GM21528 (cell line): ENCODE measurements around the gene NDUFAF7.
"Not testable (repeated sequence)": the region's sequence is repeated elsewhere in the genome, so short reads cannot be mapped to it uniquely, and the experiment has no call there.

Experiments used
- ATAC-seq: cut with Tn5 transposase; IDR thresholded peaks from one replicate; pipeline ENCODE4 v1.9.1; 2021; ENCODE audit warnings: mild to moderate bottlenecking, moderate library complexity; ENCODE audit not compliant: unreplicated experiment, low FRiP score

The NDUFAF7 gene, protein sequence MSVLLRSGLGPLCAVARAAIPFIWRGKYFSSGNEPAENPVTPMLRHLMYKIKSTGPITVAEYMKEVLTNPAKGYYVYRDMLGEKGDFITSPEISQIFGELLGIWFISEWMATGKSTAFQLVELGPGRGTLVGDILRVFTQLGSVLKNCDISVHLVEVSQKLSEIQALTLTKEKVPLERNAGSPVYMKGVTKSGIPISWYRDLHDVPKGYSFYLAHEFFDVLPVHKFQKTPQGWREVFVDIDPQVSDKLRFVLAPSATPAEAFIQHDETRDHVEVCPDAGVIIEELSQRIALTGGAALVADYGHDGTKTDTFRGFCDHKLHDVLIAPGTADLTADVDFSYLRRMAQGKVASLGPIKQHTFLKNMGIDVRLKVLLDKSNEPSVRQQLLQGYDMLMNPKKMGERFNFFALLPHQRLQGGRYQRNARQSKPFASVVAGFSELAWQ

DNA sequence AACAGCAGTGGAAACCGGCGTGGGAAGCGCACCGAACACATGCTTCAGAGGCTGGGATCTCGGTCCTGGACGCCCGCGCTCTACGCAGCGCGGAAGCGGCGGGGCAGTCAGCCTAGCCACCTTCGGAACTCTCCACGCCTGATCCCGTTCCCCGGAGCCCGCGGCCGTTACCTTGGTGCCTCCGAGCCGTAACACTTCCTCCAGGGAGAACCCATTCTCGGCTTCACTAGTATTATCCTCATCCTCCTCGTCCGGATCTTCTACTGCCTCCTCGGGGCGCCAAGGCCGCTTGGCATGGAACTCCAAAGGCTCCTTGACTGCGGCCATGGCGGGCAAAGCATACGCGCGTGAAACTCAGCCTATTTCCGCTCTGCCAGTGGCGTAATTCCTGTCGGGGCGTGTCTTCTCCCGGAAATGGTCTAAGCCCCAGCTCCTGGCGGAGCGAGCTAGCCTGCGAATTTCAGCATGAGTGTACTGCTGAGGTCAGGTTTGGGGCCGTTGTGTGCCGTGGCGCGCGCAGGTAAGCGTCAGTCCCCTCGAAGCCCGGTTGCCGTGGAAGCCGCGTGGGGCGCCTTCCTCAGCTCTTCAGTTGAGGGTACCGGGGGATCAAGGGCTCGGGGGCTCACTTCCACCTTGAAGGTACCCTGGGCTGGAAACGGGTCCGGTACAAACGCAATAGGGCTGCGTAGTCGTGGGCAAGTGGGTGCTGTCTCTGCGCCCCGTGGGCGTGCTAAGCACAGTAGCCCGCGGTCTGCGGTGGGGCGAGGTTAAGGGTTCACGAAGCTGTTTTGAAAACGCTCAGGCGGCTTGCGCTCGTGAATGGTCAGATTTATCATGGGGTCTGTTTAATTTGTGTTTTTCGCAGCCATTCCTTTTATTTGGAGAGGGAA, at the start of gene NDUFAF7, which contains the start of gene CEBPZ:
Gene NDUFAF7, plus strand, starts transcription at position 418 of the 890 bp plus-strand sequence. Its CDS starts 48 bp downstream, at position 466.
Gene CEBPZ, minus strand, starts transcription at position 356 of the 890 bp plus-strand sequence. Its CDS starts 29 bp downstream, at position 327.
- ATAC-seq, result peak; percentile 91

DNA sequence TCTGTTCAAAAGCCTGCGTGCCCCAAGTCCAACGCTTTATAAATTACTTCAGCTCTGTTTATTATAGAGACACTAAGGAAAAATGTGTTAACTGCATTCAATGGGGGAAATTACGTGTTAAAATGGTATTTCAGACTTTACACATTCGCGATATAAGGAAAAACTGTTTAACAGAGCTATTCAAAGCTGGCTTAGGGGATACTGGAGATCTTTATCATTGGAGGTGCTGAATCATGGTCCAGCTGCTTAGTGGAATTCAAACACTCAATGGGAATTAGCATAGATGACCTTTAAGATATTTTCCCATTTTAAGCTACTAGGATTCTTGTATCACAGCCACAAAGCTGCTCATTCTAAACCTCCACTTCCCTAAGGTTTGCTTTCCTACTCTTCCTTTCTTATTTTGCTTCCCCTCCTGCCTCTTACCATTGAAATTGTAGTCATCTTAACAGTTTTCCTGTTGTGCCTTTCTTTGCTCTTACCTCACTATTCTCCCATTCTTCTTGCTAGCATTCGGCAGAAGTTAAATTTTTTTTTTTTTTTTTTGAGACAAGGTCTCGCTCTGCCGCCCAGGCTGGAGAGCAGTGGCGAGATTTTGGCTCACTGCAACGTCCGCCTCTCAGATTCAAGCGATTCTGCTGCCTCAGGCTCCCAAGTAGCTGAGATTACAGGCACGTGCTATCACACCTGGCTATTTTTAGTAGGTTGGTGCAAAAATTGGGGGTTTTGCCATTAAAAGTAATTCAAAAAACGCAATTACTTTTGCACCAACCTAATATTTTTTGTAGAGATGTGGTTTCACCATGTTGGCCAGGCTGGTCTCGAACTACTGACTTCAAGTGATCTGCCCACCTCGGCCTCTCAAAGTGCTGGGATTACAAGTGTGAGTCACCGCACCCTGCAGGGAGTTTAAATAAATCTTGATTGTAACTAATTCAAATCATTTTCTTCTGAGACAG, 49.5 kb upstream of the NDUFAF7 start:
- no peak for ATAC-seq

DNA sequence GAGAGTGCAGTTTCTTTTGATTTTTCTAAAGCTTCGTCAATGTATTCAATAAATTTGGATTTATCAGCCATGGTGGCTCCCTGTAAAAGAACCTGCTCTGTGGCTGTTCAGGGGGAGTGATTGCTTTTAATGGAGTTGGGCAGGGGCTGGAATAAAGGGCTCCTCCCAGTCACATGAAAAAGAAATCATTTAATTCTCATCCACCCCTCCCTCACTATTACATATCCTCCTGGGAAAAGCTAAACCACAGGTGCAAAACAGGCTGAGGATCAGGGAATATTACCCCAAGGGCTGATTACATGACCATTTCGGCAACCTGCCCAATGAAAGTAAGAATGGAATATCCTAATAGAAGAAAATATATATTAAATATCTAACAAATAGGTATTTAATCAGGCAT, 42.9 kb upstream of the NDUFAF7 start, which contains the start of gene SULT6B1:
Gene SULT6B1, minus strand, starts transcription at position 101 of the 400 bp plus-strand sequence. Its CDS starts 30 bp downstream, at position 71.
- ATAC-seq, result no peak

DNA sequence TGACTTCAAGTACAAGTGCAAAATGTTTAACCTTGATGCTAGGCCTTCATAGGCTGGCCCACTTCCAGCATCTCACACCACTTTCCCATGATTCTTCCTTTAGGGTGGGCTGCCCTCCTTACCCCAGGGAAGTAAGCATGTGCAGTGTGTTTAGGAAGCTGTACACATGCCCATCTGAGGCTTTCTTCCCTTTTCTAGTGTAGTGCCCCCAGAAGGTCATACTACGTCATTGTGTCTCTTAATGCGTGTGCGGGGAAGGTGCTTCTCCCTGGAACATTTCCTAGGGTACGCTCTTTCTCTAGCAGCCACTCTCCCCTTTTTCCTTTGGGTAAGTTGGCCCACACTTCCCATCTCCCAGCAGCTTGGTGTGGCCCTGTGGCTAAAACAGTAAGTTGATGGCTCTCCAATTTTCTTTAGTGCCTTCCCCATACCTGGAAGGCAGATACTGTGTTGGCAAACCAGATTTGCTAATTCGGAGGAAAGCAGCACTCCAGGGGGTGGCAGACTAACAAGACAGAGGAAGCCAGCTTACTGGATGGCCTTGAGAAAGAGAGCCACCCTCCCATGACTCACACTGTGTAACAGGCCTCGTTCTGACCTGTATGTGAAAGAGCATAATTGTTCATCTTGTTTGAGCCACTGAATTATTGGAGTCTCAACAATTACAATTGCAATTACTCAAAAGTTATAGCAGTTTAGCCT, 41.9 kb upstream of the NDUFAF7 start:
- ATAC-seq, result no peak

DNA sequence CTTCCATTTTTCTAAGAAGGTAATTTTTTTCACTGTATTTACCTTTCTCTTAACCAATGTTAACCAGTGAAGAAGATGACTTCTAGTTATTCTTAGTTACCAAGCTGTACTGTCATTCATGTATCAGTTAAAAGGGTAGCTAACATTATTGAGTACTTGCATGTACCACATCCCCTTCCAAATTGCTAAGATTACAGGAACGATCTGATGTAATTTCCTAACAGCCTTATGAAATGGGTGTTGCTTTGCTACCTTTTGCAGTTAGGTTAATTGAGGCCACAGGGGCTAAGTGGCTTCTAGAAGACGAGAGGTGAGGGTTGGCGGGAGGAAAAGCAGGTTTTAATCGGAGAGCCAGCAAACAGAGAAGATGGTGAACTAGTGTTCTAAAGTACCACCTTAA, 41.2 kb upstream of the NDUFAF7 start:
- ATAC-seq, result no peak

DNA sequence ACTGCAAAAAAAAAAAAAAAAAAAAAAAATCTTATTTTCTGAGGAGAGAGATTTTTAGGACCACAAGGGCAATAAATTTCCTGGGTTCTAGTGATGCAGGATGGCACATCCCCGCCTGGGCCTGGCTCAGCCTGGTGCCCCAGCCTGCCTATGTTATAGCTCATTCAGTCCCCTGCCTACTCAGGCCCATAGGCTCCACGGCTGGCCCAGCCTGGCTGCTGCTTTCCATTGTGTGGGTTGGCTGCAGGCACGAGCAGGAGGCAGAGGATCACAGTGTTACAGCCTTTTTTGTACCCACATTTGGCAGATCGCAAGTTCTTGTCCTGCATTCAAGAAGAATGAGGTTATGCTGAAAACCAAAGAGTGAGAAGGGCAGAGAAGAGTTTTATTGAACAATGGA, 40.2 kb upstream of the NDUFAF7 start:
- no peak for ATAC-seq

DNA sequence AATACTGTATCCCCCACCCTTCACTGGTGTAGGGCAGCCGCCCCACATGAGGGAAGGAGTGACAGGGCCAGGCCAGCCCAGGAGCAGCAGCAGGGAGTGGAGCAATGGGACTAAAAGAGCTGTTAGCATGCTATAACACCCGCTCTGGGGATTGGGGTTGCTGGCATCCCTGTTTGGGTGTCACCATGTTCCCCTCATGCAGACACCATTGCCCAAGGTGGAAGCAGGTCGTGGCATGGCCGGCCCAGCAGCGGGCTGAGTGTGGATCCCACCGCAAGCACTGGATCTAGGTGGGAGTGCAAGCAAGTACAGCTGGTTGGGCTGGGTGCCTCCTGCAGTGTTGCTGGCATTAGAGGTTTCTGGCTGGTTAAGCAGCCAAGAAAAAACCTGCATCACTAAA, 39.7 kb upstream of the NDUFAF7 start:
- ATAC-seq, result no peak

DNA sequence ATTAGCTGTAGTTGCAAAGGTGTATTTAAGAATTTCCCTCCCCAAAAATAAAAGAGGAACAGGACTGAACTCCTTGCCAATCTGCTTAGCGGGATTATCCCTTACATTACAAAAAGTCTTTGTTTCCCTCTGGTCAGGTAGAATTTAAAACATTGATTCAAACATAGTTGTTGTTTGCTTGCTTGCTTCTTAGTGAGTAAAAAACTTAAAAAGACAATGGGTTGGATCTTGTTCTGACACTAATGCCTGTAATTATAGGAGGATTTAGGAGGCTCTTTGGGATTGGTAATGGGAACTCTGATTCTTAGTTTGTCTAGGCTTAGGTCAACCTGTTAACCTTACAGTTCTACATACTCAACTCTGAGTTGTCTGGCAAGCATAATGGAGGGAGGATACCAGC, 38.9 kb upstream of the NDUFAF7 start:
- ATAC-seq, result no peak

DNA sequence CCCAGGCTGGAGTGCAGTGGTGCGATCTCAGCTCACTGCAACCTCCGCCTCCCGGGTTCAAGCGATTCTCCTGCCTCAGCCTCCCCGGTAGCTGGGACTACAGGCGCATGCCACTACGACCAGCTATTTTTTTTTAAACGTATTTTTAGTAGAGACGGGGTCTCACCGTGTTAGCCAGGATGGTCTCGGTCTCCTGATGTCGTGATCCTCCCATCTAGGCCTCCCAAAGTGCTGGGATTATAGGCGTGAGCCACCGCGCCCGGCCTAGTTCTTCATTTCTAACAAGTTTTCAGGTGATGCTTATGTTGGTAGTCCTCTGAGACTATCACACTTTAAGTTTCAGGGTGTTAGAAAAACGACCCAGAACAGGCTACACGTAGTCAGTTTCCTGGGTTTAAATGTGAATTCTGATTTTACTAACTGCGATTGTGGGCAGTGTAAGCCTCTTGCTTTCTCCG, 35.6 kb upstream of the NDUFAF7 start:
- not testable (repeated sequence) for ATAC-seq

DNA sequence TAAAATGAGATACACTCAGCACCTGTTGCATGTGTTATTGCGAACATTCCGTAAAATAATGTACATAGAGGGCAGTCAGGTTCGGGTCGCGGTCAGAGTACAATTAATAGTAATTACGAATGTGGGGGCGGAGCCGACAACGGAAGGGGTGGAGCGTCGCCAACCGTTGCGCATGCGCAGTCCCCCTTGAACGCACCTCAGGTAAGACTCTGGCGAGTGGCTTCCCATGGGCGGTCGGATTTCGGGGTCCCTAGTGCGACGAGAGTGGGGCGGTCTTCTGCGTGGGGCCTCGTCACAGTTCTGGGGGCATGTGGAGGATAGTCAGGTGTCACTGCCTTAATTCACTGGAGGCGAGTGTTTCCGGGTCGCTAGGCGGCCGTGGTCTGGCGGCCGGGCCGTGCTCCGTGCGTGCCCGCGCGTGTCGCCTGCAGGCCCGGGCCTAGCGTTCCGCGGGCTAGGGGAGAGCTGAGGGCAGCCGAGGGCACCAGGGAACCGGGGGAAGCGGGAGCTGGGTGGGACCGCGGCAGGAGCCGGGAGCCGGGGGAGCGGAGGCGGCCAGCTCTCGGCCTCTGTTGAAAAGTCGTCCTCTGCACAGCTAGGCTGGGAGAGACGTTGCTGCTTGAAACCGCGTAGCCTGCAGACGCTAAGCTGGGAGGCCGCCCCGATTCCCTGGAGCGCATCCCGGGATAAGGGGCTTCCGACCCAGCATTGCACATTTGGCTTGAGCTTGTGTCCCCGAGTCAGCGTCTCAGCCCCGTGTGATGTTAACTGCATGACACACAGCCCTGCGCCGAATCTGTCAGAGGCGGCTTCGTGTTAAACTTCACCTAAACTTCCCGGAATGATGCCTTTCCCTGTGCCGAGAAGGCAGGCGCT, 34.9 kb upstream of the NDUFAF7 start, which contains the start of gene CEBPZOS:
Gene CEBPZOS, plus strand, starts transcription at position 177 of the 876 bp plus-strand sequence. CDS start 3,209 bp downstream, outside the sequence.
- peak; percentile 81 for ATAC-seq

DNA sequence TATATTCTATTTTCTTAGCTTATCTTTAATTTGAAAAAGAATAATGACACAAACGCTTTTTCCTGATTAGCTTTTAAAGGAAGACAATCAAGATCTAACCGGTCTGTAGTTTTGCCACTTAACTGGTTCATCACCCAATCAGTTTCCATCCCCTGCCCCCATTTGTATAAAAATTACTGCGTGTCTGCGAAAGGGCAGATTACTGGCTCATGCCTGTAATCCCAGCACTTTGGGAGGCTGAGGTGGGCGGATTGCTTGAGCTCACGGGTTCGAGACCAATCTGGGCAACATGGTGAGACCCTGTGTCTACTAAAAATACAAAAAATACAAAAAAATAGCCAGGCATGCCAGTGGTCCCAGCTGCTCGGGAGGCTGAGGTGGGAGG, 32.8 kb upstream of the NDUFAF7 start:
- no peak for ATAC-seq

DNA sequence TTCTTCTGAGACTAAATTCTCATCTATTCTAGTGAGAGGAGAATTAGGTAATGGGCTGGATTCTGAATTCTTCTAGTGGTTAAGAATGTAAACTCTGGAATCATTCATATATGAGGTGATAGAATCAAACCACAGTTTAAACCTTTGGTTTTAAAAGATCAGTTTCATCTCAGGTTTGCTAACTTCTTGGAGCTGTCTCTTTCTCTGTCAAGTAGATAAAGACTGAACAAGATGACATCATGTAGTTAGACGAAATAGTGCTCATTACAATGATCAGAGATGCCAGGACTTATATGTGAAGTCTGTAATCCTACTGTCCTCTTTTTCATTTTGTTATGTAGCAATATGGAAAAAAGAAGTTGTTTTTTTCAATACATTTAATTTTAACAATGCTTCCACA, 30.2 kb upstream of the NDUFAF7 start:
- no peak for ATAC-seq

DNA sequence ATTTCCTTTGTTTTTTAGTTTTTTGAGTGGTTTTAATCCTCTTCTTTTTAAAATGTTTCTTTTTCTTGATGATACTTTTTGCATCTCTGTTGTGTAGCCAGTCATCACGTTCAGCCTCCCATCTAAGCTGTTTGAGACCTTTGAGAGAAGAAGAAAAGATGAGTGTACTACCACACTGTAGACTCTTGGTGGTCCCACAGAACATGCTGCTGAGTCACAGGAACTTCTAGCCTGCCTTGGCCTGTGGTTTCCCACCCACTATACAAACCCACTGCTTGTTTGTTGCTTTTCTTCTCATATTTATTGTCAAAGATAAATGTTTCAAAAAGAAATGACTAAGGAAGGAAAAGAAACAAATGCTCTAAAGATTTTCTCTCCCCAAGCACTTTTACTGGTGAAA, 29.7 kb upstream of the NDUFAF7 start:
- no peak for ATAC-seq

DNA sequence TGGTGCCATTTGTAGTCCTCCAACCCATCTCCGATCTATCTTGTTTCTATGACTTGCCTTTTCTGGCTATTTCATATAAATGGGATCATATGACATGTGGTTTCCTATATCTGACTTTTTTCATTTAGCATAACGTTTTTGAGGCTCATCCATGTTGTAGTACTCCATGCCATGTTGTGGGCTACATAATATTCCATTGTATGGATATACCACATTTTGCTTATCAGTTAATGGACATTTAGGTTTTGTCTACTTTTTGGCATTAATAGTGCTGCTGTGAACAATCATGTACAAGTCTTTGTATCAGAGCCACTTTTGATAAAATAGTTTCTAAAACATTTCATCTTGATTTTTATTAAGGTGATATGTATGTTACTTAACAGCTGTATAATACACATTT, 27.8 kb upstream of the NDUFAF7 start:
- no peak for ATAC-seq

DNA sequence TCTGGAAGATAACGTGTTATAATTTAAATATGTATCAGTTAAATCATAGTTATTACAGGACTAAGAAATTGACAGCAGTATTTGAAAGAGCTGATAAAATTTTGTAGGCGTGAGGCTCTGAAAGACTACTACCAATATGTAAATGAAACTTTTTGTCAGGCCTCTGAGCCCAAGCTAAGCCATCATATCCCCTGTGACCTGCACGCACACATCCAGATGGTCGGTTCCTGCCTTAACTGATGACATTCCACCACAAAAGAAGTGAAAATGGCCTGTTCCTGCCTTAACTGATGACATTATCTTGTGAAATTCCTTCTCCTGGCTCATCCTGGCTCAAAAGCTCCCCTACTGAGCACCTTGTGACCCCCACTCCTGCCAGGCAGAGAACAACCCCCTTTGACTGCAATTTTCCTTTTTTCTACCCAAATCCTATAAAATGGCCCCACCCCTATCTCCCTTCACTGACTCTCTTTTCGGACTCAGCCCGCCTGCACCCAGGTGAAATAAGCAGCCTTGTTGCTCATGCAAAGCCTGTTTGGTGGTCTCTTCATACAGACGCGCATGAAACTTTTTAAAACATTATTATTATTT, 26.3 kb upstream of the NDUFAF7 start:
- ATAC-seq, result not testable (repeated sequence)

DNA sequence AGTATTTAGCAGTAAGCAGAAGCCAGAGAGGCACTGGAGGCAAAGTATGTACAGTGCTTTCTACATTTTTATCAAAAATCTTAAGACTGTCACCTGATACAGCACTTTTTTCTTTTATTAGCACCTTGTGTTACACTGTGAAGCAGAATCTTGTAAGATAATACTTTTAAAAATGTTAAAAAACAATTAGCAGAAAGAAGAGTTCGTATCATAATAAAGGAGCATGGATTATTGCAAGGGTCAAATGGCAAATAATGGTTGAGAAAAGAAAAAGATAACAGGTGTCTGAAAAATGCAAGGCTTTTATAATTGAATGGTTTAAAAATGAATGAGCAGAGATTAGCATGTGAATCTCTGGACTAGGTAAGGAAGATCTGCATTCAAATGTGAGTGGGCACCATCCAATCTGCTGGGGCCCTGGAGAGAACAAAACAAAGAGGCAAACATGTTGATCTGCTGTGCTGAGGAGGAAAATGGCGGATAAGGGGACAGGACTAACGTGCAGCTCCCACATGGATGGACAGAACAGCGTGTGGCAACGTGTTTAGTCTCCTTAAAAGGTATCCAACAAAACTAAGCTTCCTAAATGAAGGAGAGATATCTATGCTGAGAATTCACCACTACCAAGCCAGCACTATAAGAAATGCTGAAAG, 25.6 kb upstream of the NDUFAF7 start:
- ATAC-seq, result no peak

DNA sequence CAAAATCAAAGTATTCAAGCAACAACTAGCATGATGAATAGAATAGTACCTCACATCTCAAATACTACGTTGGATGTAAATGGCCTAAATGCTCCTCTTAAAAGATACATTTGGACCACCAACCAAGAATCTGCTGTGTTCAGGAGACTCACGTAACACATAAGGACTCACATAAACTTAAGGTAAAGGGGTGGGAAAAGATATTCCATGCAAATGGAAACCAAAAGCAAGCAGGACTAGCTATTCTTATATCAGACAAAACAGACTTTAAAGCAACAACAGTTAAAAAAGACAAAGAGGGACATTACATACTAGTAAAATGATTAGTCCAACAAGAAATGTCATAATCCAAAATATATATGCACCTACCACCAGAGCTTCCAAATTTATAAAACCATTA, 24.7 kb upstream of the NDUFAF7 start:
- ATAC-seq, result not testable (repeated sequence)
